Myometrial cell (primary cell): ENCODE results near the gene UGT2B10. TPM values are rescaled to one million over a fixed set of nuclear protein-coding genes. Genes with fewer than 3 reads are reported as not detected.

Experiments
- total RNA-seq: library from RNA; depleted of rRNA; stranded (reverse); fragments of >200 nt; gene quantifications from 2 replicates; pipeline ENCODE4 v1.2.3, GENCODE V29; 2015

The UGT2B10 gene
- not detected in 2 replicates for total RNA-seq

DNA sequence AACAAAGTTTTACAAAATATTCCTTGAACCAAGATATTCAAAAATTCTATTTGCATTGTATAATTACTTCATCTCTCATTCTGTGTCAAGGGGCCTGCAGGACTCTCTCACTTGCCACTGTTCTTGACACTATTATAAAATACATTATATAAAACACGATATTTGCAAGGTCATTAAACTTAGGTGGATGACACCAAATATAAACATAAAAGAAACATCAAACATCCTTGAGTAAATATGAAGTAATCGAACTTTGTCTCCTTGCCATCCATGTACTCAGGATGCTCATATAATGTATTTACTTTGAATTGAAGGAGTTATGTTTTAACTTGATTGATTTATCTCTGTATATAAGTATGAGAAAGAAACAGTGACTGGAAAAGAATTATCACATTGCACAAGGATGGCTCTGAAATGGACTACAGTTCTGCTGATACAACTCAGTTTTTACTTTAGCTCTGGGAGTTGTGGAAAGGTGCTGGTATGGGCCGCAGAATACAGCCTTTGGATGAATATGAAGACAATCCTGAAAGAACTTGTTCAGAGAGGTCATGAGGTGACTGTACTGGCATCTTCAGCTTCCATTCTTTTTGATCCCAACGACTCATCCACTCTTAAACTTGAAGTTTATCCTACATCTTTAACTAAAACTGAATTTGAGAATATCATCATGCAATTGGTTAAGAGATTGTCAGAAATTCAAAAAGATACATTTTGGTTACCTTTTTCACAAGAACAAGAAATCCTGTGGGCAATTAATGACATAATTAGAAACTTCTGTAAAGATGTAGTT, at the start of gene UGT2B10:
Gene UGT2B10 (plus strand): TSS at position 378 of the 793 bp plus-strand sequence. CDS start 26 bp downstream, at position 404.

Other genes starting within 250 kb of the UGT2B10 start
- not detected in 2 replicates for gene UGT2B17, start 239.7 kb upstream of the UGT2B10 start, total RNA-seq
- not detected in 2 replicates for gene UGT2B15, start 145.3 kb upstream of the UGT2B10 start, total RNA-seq
- not detected in 2 replicates for gene UGT2A3, start 135.8 kb downstream of the UGT2B10 start, total RNA-seq